OCI-LY3 (cell line): ENCODE results near the gene MAP4K2.

Experiments used
- H2AFZ ChIP-seq: fragments of 200-600, 300-600 bp; shearing (Covaris generic); 2 replicates; pipeline ENCODE4 v1.6.0; 2014; ENCODE audit warnings: antibody characterized with exemption, low read depth, low read length
- H3K27ac ChIP-seq: fragments of 200-600, 300-600 bp; sonication (generic); 2 replicates; pipeline ENCODE4 v1.5.1; 2014; ENCODE audit warnings: mild to moderate bottlenecking, low read length, moderate library complexity, mixed read lengths
- H3K27me3 ChIP-seq: fragments of 200-600, 300-600 bp; sonication (generic); 2 replicates; pipeline ENCODE4 v1.6.1; 2014; ENCODE audit warnings: low read depth, low read length, mixed read lengths
- H3K36me3 ChIP-seq: fragments of 200-600, 300-600 bp; sonication (generic); replicated peaks from 2 replicates; pipeline ENCODE3; 2014; ENCODE audit warnings: low read depth, low read length, mixed read lengths
- H3K4me1 ChIP-seq: fragments of 300-600, 200-600 bp; sonication (generic); 2 replicates; pipeline ENCODE4 v1.6.1; 2014; ENCODE audit warnings: low read length, mixed read lengths
- H3K4me2 ChIP-seq: fragments of 200-600, 300-600 bp; sonication (generic); 2 replicates; pipeline ENCODE4 v1.6.1; 2014; ENCODE audit warnings: low read length, mixed read lengths
- H3K4me3 ChIP-seq: fragments of 300-600, 200-600 bp; sonication (generic); 2 replicates; pipeline ENCODE4 v1.5.1; 2014; ENCODE audit warnings: antibody characterized with exemption, mild to moderate bottlenecking, low read length, moderate library complexity
- H3K79me2 ChIP-seq: fragments of 300-600, 200-600 bp; shearing (Covaris generic); 2 replicates; pipeline ENCODE4 v1.6.1; 2014; ENCODE audit warnings: mild to moderate bottlenecking, low read length, mixed read lengths
- H3K9ac ChIP-seq: fragments of 300-600, 200-600 bp; shearing (Covaris generic); 2 replicates; pipeline ENCODE4 v1.6.0; 2014; ENCODE audit warnings: mild to moderate bottlenecking, low read length, moderate library complexity
- H3K9me3 ChIP-seq: fragments of 200-600, 300-600 bp; shearing (Covaris generic); 2 replicates; pipeline ENCODE4 v1.6.1; 2014; ENCODE audit warnings: low read length, mixed read lengths; ENCODE audit not compliant: insufficient read depth
- H4K20me1 ChIP-seq: fragments of 200-600, 300-600 bp; sonication (generic); 2 replicates; pipeline ENCODE4 v1.6.1; 2016; ENCODE audit warnings: low read length, mixed read lengths; ENCODE audit not compliant: insufficient read depth
- CTCF ChIP-seq: fragments of 200-600, 300-600 bp; sonication (generic); IDR thresholded peaks from 2 replicates; pipeline ENCODE4 v1.5.1; 2014; ENCODE audit warnings: antibody characterized with exemption, low read length, low read depth
- EZH2phosphoT487 ChIP-seq: fragments of 200-600 bp; shearing (Covaris generic); IDR thresholded peaks from 2 replicates; pipeline ENCODE4 v1.6.1; 2018; ENCODE audit warnings: antibody characterized with exemption, mixed run types, low read depth

MAP4K2 gene

GRCh38 chr11:64803158-64803845 lies at the start of gene MAP4K2:
MAP4K2 (minus strand) TSS chr11:64803214; CDS start chr11:64803149, 65 bp downstream.
- TF ChIP-seq CTCF = peak; percentile 14; the same call in 1 of the 2 replicates
- TF ChIP-seq EZH2phosphoT487 = no peak
- Histone ChIP-seq H3K4me2 (peak within 1 kb of the TSS; percentile 99), H3K4me1 (peaks cover 19% of the 10 kb centered on the region), H3K36me3 (peaks cover 32% of the 10 kb centered on the region), H2AFZ (peak within 1 kb of the TSS; percentile 55; the same call in 1 of the 2 replicates), H3K4me3 (peak within 1 kb of the TSS; percentile 95), H3K9me3 (no peaks in the 10 kb centered on the region), H3K27ac (peak within 1 kb of the TSS; percentile 65), H3K27me3 (no peaks in the 10 kb centered on the region), H3K9ac (peak within 1 kb of the TSS; percentile 77), H3K79me2 (peaks cover 16% of the 10 kb centered on the region), H4K20me1 (no peaks in the 10 kb centered on the region)

GRCh38 chr11:64851831-64852351 lies 48.9 kb upstream of the MAP4K2 start:
- H3K4me1 ChIP-seq = peaks cover 98% of the 10 kb centered on the region
- no peaks in the 10 kb centered on the region for H4K20me1 ChIP-seq
- peak overlapping the region; percentile 59 for H3K4me3 ChIP-seq
- peaks cover 19% of the 10 kb centered on the region for H3K79me2 ChIP-seq
- H3K36me3 ChIP-seq = peaks cover 30% of the 10 kb centered on the region
- TF ChIP-seq CTCF (no peak), EZH2phosphoT487 (no peak)
- H3K9ac ChIP-seq = peak overlapping the region; percentile 85
- H3K27ac ChIP-seq = peak overlapping the region; percentile 99
- no peaks in the 10 kb centered on the region for H3K27me3 ChIP-seq
- H3K9me3 ChIP-seq = no peaks in the 10 kb centered on the region
- no peak overlapping the region for H2AFZ ChIP-seq
- H3K4me2 ChIP-seq = peak overlapping the region; percentile 91

- Histone ChIP-seq H3K4me3 (peak overlapping the region; percentile 59), H3K4me2 (peak overlapping the region; percentile 91)
Measured at GRCh38 chr11:64850979-64851567, 48.1 kb upstream of the MAP4K2 start.

More at GRCh38 chr11:64850979-64851567, 48.1 kb upstream of the MAP4K2 start:
- Histone ChIP-seq H2AFZ (no peak overlapping the region), H3K4me1 (peaks cover 90% of the 10 kb centered on the region), H3K79me2 (peaks cover 14% of the 10 kb centered on the region), H3K27ac (peak overlapping the region; percentile 99), H3K27me3 (no peaks in the 10 kb centered on the region), H3K9ac (peak overlapping the region; percentile 85), H3K36me3 (peaks cover 21% of the 10 kb centered on the region), H3K9me3 (no peaks in the 10 kb centered on the region), H4K20me1 (no peaks in the 10 kb centered on the region)
- TF ChIP-seq EZH2phosphoT487 (no peak), CTCF (peak; percentile 20)
